Esophagus (tissue), 2 donors: ENCODE measurements around the gene POP5. TPM values are rescaled to one million over a fixed set of nuclear protein-coding genes. Genes with fewer than 3 reads are reported as not detected.
A peak's percentile ranks its signal among the peaks of the same experiment; 100 is the strongest.

Experiments used
- H3K27ac ChIP-seq, 2 donors: one replicate each; pipeline ENCODE4 v1.5.1; 2013; ENCODE audit warnings: low read depth in 2 of 2, mild to moderate bottlenecking in 2 of 2, inconsistent platforms in 1 of 2, low read length in 1 of 2, moderate library complexity in 1 of 2
- H3K27me3 ChIP-seq, 2 donors: one replicate each; pipeline ENCODE4 v1.6.1; 2013; ENCODE audit warnings: low read length in 2 of 2, control low read depth in 1 of 2, mild to moderate bottlenecking in 1 of 2; ENCODE audit not compliant: insufficient read depth in 2 of 2, control insufficient read depth in 1 of 2
- H3K36me3 ChIP-seq, 2 donors: one replicate each; pipeline ENCODE4 v1.6.1; 2013; ENCODE audit warnings: low read length in 1 of 2; ENCODE audit not compliant: control insufficient read depth in 2 of 2, insufficient read depth in 2 of 2
- H3K4me1 ChIP-seq, 2 donors: one replicate each; pipeline ENCODE4 v1.6.1; 2013; ENCODE audit warnings: low read length in 1 of 2; ENCODE audit not compliant: control insufficient read depth in 2 of 2, insufficient read depth in 2 of 2
- H3K4me3 ChIP-seq, 2 donors: one replicate each; pipeline ENCODE4 v1.5.1; 2013; ENCODE audit warnings: low read length in 2 of 2, mild to moderate bottlenecking in 2 of 2, low read depth in 1 of 2, moderate library complexity in 1 of 2
- H3K9me3 ChIP-seq, 2 donors: one replicate each; pipeline ENCODE4 v1.6.1; 2013; ENCODE audit warnings: mild to moderate bottlenecking in 2 of 2, low read depth in 1 of 2, low read length in 1 of 2, moderate library complexity in 1 of 2; ENCODE audit not compliant: control insufficient read depth in 2 of 2, insufficient read depth in 1 of 2
- WGBS, 2 donors: extraction: QIAGEN DNeasy Blood & Tissue Kit; methylation state at CpG; one replicate each; pipeline ENCODE4 v1.1.7; 2013; 5-methylcytosine and 5-hydroxymethylcytosine counted together
- polyA plus RNA-seq, 2 donors: library from polyadenylated mRNA; stranded (reverse); fragments of 200-250 nt; gene quantifications; one replicate each; pipeline ENCODE4 v1.2.3, GENCODE V29; 2013
- donor health status: healthy with polysubstance abuse.
- donor health status: Bipolar disorder and iron deficiency.

The POP5 gene
- polyA plus RNA-seq, 2 donors = 35.8 to 38.8 TPM

DNA sequence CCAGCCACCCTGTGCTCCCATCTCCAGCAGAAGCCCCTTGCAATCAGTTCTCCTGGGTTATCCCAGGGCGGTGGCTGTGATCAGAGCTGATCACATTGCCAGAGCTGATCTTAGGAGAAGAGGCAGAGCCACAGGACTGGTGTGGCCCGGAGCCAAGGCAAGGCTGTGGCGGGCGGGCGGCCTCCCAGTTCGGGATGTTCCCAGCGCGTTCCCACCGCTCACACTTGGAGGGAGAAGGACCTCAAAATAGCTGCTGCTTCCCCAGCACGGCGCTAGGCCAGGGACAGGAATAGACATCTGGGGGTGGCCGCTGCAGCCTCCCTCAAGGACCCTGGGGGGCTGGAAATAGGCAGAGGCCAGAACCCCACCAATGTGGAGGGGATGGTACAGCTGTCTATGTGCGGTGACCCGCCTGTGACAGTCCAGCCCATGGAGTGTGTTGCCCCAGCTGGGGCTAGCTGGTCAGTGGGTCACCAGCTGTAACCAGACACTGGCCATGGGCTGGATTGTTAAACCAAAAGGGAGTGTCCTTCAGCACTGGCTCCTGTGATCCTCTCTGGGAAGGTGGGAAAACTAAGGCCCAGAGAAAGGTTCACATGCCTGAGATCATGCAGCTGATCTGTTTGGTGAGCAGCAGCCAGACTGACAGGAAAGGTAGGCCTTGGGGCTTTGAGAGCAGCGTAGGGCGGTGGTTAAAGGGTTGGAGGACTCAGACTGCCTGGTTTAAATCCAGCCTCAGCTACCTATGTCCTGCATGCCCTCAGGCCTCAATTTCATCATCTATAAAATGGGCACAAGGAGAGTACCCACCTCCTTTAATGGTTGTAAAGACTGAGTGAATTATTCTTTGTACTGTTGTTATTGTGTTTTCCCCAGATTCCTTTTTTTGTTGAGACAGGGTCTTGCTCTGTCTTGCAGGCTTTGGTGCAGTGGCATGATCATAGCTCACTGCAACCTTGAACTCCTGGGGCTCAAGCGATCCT, 8.0 kb upstream of the POP5 start:
- Histone ChIP-seq H3K4me1 (no peaks in the 10 kb centered on the region), H3K36me3 (no peaks in the 10 kb centered on the region), H3K27me3 (no peaks in the 10 kb centered on the region), H3K9me3 (no peaks in the 10 kb centered on the region), H3K4me3 (no peak overlapping the region), H3K27ac (peak overlapping the region in 1 of 2 donors; percentile 26)
- 66 to 74% methylated on average over 17 of the region's 17 CpGs for WGBS, 2 donors

DNA sequence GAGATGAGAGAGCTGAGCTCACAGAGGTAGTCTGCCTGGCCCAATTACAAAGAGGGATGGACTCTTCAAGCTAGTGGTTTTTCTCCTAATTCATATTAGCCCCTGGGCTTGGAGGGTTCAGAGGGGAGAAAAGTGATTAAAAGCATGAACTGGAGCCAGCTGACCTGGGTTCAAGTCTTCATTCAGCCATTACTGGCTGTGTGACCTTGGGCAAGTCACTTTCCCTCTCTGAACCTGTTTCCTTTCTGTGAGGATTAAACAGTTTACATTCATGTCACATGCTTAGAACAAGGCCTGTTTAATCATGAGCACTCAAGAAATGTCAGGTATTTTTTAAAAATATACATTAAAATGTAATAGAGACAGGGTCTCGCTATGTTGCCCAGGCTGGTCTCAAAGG, 7.2 kb upstream of the POP5 start:
- Histone ChIP-seq H3K36me3 (no peaks in the 10 kb centered on the region), H3K27ac (no peak overlapping the region)

DNA sequence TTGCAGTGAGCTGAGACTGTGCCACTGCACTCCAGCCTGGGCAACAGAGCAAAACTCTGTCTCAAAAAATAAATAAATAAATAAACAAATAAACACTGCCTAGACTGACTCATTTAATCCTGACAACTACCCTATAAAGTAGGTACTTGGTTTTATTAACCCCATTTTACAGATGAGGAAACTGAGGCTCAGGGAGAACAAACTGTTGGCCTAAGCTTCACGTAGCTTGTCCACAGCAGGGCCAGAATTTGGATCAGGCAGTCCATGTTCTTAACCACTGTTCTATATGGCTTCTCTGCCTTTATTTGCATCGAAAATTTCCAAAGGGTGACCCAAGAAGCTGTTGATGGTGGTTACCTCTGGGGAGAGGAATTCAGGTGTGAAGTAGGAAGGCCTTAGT, 5.7 kb upstream of the POP5 start:
- Histone ChIP-seq H3K9me3 (no peaks in the 10 kb centered on the region), H3K27ac (no peak overlapping the region), H3K4me1 (no peaks in the 10 kb centered on the region), H3K4me3 (no peak overlapping the region), H3K27me3 (no peaks in the 10 kb centered on the region), H3K36me3 (no peaks in the 10 kb centered on the region)
- WGBS, 2 donors = 90% methylated on average over 2 of the region's 2 CpGs

More for the DNA sequence above, 7.2 kb upstream of the POP5 start:
- Histone ChIP-seq H3K4me1 (no peaks in the 10 kb centered on the region), H3K4me3 (no peak overlapping the region), H3K27me3 (no peaks in the 10 kb centered on the region), H3K9me3 (no peaks in the 10 kb centered on the region)
- WGBS, 2 donors = 93 to 96% methylated on average over 1 of the region's 1 CpG

DNA sequence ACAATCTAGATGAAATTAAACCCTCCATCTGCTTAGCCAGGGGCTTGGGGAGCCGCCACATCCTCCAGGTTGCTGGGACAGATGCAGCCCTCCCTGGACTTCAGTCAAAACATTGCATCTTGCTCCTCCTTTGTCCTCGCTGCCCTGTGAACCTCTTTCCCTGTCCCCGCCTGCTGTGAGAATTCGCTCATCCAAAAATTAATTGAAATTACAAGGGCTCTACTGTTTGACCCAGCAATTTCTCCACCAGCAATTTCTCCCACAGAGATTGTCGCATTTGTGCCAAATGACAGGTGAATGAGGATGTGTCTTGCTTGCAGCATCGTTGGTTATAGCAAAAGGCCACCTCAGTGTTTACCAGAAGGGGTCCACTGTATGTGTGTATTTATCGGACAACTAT, 5.0 kb upstream of the POP5 start:
- Histone ChIP-seq H3K36me3 (no peaks in the 10 kb centered on the region), H3K4me1 (no peaks in the 10 kb centered on the region), H3K27me3 (no peaks in the 10 kb centered on the region), H3K27ac (no peak overlapping the region), H3K9me3 (no peaks in the 10 kb centered on the region), H3K4me3 (no peak overlapping the region)
- 67 to 74% methylated on average over 7 of the region's 7 CpGs for WGBS, 2 donors

DNA sequence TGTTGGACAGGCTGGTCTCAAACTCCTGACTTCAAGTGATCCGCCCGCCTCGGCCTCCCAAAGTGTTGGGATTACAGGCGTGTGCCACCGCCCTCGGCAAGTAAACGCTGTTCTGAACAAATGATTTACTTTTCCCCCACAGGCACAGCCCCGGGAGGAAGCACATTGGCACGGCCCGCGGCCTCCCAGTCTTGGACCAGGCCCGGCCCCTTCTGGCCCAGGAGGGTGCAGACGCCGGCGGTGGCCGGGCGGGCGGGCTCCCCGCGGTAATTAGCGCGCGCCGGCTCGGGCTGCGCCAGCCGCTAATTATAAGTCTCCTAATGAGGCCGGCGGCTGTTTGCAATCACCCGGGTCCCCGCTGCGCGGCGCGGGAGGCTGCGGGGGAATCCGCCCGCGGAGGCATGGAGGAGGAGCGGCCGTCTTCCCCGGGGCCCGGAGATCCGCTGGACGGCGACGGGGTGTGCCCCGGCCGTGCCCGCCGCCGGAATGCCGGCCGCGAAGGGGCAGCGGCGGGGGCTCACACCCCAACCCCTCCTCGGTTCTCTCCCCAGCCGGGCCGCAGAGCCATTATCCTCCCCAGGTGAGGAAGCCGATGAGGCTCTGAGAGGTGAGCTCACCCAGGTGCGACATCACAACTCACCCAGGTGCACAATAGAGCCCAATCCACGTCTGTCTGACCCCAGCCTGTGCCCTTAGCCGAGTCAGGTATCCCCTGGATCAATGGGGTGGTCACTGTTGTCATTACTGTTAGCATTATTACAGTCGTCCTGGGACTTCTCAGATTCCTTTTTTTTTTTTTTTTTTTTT, 3.3 kb upstream of the POP5 start:
- H3K4me1 ChIP-seq = no peaks in the 10 kb centered on the region
- H3K27me3 ChIP-seq = no peaks in the 10 kb centered on the region
- H3K27ac ChIP-seq = no peak overlapping the region
- peak overlapping the region; percentile 18 to 20 for H3K4me3 ChIP-seq
- WGBS, 2 donors = 2 to 3% methylated on average over 64 to 65 of the region's 65 CpGs
- no peaks in the 10 kb centered on the region for H3K9me3 ChIP-seq
- H3K36me3 ChIP-seq = peaks cover 0 to 2% of the 10 kb centered on the region in 2 donors

DNA sequence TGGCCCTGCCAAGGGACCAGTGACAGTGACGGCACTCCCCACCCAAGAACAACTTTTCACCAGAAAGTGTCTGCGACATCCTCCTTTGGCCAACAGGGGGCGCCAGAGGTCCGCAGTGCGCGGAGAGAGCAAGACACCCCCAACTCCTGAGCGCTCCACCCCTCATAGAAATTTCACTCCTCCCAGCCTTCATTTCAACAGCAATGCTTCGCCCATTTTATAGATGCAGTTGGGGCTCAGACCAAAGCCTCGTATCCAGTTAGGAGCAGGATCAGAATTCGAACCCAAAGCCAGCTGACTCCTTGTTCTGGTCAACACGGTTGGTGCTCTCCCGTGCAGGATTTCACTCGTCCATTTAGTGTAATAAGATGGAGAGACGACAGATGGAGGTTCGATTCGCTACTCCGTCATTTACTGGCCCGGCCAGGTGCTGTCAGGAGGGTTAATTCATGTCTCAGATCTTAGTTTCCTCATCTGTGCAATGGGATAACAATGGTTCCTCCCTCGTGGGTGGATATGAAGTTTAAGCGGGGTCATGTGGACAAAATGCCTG, 2.4 kb upstream of the POP5 start:
- no peaks in the 10 kb centered on the region for H3K9me3 ChIP-seq
- H3K36me3 ChIP-seq = peaks cover 0 to 7% of the 10 kb centered on the region in 2 donors
- no peaks in the 10 kb centered on the region for H3K27me3 ChIP-seq
- no peak overlapping the region for H3K4me3 ChIP-seq
- WGBS, 2 donors = 19 to 20% methylated on average over 20 of the region's 20 CpGs
- no peaks in the 10 kb centered on the region for H3K4me1 ChIP-seq
- H3K27ac ChIP-seq = no peak overlapping the region

DNA sequence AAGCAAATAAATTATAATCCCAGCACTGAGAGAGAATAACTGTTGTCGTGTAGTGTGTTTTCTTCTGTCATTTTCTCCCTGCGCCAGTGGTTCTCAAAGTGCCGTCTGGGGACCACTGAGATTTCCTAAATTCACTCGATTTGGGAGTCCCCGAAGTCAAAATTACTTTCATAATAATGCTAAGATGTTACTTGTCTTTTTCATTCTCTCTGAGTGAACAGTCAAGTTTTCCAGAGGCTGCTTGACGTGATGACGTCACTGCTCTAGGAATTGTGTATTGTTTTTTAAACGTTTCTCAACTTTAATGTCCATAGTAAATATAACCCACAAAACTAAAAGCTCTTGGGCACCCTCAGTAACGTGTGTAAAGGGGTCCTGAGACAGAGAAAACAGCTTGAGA, 796 bp upstream of the POP5 start:
- Histone ChIP-seq H3K27ac (no peak overlapping the region), H3K4me1 (no peaks in the 10 kb centered on the region), H3K9me3 (no peaks in the 10 kb centered on the region), H3K27me3 (no peaks in the 10 kb centered on the region), H3K36me3 (peaks cover 2 to 10% of the 10 kb centered on the region in 2 donors), H3K4me3 (peak overlapping the region in 1 of 2 donors; percentile 91)
- WGBS, 2 donors = 33 to 38% methylated on average over 9 of the region's 9 CpGs

DNA sequence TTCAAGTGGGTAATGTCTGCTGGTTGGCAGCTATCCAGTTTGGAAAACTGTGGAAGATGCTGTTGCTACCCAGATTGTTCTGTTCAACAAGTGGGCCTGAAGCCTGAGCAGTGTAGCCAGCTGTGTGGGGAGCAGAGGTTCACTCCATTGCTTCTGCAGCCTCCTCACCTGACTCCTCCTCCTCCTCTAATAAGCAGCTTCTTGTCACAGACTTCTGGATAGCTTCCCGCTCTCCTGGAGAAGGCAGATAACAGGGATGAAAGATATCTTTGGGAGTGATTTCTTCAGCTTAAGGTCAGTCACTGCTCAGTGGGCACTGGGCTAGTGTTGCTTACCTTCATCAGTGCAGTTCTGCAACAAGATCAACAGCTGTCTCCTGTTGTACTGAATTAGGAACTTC, 2.0 kb downstream of the POP5 start:
- H3K36me3 ChIP-seq = peaks cover 10 to 24% of the 10 kb centered on the region in 2 donors
- no peaks in the 10 kb centered on the region for H3K4me1 ChIP-seq
- no peaks in the 10 kb centered on the region for H3K9me3 ChIP-seq
- 90 to 91% methylated on average over 1 of the region's 1 CpG for WGBS, 2 donors
- H3K27ac ChIP-seq = no peak overlapping the region
- H3K27me3 ChIP-seq = no peaks in the 10 kb centered on the region
- H3K4me3 ChIP-seq = no peak overlapping the region

DNA sequence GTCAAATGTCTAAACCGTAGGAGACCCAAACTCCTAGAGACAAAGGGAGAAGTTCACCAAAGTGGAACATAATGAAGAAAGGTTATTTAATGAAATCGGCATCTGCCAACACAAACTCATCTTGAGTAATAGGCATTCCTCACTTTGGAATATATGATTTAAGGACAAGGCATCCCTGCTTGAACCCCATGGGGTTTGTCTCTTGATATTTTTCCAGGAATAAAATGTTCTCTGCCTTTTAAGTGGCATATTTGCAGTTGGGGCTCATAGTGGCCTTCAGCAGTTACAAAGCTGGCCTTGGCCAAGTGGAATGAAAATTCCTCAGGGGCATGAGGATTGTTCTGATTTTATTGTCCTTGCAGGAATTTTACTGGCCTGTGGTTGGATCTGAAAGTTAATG, 7.1 kb downstream of the POP5 start:
- Histone ChIP-seq H3K9me3 (no peaks in the 10 kb centered on the region), H3K27me3 (no peaks in the 10 kb centered on the region), H3K36me3 (peaks cover 15 to 30% of the 10 kb centered on the region in 2 donors), H3K27ac (no peak overlapping the region), H3K4me3 (no peak overlapping the region), H3K4me1 (no peaks in the 10 kb centered on the region)
- WGBS, 2 donors = 86 to 96% methylated on average over 2 of the region's 2 CpGs
